Measurements from ENCODE around the gene DNAH1. TPM values are rescaled to one million over a fixed set of nuclear protein-coding genes. Genes with fewer than 3 reads are reported as not detected.

DNAH1 gene
- total RNA-seq, 1 donor from 2014 or later = 8.2 TPM

DNA sequence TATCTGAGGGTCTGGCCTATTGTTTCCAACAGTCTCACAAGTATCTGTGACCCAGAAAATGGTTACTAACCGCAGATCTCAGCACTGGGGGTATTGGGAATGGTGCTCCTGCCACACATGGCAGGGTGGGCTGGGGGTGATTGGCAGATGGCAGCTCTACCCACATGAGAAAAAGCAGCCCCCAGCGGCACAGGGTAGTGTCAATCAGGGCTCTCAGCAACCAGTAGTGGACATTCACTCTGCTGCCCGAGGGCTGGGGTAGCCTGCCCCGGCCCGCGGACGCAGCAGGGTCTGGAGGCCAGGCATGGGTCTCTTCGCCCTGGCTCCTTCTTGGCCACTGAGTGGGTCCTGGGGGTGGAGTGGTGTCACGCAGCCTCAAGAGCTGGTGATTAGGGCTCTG lies 8.6 kb downstream of the DNAH1 start:
- no peak for DNase-seq (ENCODE audit: low spot score in 2 of 2, unreplicated experiment in 2 of 2)
- Mint-ChIP-seq H3K27ac (no peak overlapping the region), H3K9me3 (no peaks in the 10 kb centered on the region), H3K36me3 (no peaks in the 10 kb centered on the region), H3K4me3 (no peak overlapping the region), H3K4me1 (peaks cover 7% of the 10 kb centered on the region), H3K27me3 (ENCODE audit: low read depth) (no peaks in the 10 kb centered on the region)
- no peak for TF ChIP-seq CTCF (IDR thresholded peaks at IDR 0.05; ENCODE audit: unreplicated experiment)

DNA sequence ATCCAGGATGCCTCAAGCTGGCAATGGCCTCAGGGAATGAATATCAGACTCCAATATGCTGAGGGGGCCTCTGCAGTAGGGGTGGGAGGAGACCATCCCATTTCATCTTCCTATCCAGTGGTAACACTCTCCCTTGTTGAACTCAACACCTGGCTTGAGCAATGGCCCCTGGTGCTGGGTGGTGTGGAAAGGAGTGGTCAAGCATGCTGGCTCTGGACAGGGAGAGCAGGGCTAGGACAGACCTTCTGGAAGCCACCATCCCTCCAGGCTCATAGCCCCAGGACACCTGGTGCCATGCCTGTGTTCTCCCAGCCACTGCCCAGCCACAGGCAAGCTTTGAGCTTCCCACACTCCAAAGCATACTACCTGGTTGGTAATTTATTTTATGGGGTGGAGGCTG lies 9.6 kb downstream of the DNAH1 start:
- H3K4me1 Mint-ChIP-seq = peaks cover 4% of the 10 kb centered on the region
- H3K27me3 Mint-ChIP-seq (ENCODE audit: low read depth) = no peaks in the 10 kb centered on the region
- no peaks in the 10 kb centered on the region for H3K36me3 Mint-ChIP-seq
- H3K9me3 Mint-ChIP-seq = no peaks in the 10 kb centered on the region
- no peak for DNase-seq (ENCODE audit: low spot score in 2 of 2, unreplicated experiment in 2 of 2)
- H3K4me3 Mint-ChIP-seq = no peak overlapping the region
- TF ChIP-seq CTCF (IDR thresholded peaks at IDR 0.05; ENCODE audit: unreplicated experiment) = no peak
- H3K27ac Mint-ChIP-seq = no peak overlapping the region

- Mint-ChIP-seq H3K27me3 (ENCODE audit: low read depth) (no peaks in the 10 kb centered on the region), H3K9me3 (no peaks in the 10 kb centered on the region), H3K4me3 (no peak overlapping the region), H3K4me1 (peaks cover 4% of the 10 kb centered on the region), H3K36me3 (no peaks in the 10 kb centered on the region), H3K27ac (no peak overlapping the region)
- no peak for TF ChIP-seq CTCF (IDR thresholded peaks at IDR 0.05; ENCODE audit: unreplicated experiment)
- DNase-seq (ENCODE audit: low spot score in 2 of 2, unreplicated experiment in 2 of 2) = no peak
Measured at GRCh38 chr3:52326976-52327375, 10.9 kb downstream of the DNAH1 start.

DNA sequence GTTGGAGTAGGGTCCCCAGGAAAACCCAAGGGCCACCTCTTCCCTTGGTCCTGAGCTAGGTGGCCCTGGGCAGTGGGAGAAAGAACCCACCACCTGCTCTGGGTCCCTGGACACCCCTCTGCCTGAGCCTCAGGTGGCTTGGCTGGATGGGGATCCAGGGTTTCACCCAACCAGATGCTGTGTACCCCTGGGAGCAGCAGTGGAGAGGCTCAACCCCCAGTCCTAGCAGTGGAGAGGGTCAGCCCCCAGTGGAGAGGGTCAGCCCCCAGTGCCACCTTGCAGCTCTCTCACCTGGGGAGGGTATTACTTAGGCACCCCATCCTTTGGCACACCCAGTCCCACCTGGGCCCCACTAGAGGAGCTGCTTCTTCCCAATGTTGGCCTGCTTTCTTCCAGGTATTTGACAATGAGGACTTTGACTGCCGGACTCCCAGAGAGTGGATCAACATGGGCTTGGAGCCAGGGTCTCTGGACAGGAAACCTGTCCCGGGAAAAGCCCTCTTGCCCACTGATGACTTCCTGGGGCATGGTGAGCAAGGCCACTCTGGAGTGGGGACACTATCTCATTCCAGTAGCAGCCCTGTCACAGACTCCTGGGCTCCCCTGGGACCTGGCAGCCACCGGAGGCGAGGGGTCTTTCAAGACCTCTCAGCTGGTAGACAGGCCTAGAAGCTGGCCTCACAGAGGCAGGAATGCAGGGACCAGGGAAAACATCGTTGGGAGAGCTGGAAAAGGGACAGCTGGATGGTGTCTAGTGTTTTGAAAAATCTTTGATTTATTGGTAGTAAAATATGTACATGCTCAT lies 11.6 kb downstream of the DNAH1 start:
- TF ChIP-seq CTCF (IDR thresholded peaks at IDR 0.05; ENCODE audit: unreplicated experiment) = no peak
- no peaks in the 10 kb centered on the region for H3K27me3 Mint-ChIP-seq (ENCODE audit: low read depth)
- DNase-seq (ENCODE audit: low spot score in 2 of 2, unreplicated experiment in 2 of 2) = no peak
- no peaks in the 10 kb centered on the region for H3K36me3 Mint-ChIP-seq
- peaks cover 9% of the 10 kb centered on the region for H3K4me1 Mint-ChIP-seq
- no peak overlapping the region for H3K27ac Mint-ChIP-seq
- no peak overlapping the region for H3K4me3 Mint-ChIP-seq
- H3K9me3 Mint-ChIP-seq = no peaks in the 10 kb centered on the region

DNA sequence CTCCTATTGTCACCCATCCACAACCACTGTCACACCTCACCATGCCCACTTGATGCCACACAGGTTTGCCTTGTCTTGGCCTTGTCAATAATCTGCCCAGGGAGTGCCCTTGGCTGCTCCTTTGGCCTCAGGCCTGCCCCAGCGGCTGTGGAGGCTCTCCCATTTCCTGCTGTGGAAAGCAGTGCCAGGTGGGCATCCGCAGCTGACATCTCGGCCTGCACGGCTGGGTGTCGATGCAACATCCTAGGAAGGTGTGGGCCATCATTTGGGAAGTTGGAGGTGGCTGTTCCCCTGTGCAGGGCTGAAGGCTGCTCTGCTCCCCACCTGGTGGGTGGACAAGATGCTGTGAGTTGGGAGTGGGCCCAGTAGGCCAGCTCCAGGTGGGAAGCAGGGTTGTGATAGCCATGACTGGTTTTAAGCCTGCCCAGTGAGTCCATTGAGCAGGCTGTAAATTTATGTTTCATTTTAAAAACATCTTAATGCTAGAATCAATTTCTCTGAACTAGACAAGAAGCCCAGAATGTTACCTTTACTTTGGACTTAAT lies 12.5 kb downstream of the DNAH1 start:
- Mint-ChIP-seq H3K27ac (no peak overlapping the region), H3K9me3 (no peaks in the 10 kb centered on the region), H3K4me1 (peaks cover 9% of the 10 kb centered on the region), H3K36me3 (no peaks in the 10 kb centered on the region), H3K4me3 (no peak overlapping the region), H3K27me3 (ENCODE audit: low read depth) (no peaks in the 10 kb centered on the region)
- TF ChIP-seq CTCF (IDR thresholded peaks at IDR 0.05; ENCODE audit: unreplicated experiment) = no peak
- DNase-seq (ENCODE audit: low spot score in 2 of 2, unreplicated experiment in 2 of 2) = no peak

All from mesothelial cell of epicardium (in vitro differentiated cells).